GM21367 (cell line): ENCODE measurements around the gene CNGA1.

ENCODE experiments used
- ATAC-seq: cut with Tn5 transposase; IDR thresholded peaks from one replicate; pipeline ENCODE4 v1.9.1; 2021; ENCODE audit not compliant: unreplicated experiment

The CNGA1 gene

DNA sequence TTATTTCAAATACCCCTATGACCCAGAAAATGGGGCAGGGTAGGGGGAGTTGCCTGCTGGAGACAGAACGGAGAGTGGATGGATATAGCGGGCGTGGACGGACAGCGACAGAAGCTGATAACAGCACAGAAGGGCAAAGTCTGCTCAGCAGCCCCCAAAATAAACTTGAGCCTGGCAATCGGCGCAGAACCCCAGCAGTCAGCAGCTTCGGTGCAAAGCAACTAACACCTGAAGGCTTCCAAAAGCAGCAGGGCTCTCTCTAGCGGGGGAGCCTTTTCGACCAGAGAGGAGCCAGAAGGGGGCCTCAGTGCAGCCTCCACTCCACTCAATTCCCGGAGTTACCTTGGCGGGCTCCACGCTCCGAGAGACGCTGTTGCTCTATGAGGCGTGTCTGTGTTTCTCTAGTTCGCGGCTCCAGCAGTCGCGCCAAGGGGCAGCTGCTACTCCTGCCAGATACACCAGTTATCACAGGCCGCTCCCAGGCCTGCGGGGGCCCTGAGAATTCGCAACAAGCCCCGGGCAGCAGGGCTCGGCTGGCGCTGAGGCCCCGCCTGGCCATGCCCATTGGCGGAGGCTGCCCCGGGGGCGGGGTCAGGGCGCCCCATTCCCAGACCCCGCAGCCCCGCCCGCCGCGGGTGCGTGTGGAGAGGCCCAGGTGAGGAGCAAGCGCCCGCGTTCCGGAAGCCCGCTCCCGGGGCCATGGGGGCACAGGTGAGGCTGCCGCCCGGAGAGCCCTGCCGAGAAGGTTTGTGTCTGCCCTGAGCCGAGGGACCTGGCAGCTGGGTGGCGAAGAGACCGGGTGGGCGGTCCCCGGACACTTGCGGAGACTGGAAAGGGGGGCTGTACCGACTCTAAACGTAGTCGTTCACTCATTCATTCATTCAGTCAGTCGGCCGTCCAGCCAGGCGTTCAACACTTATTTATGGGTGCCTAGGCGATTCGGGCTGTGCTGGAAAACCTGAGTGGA lies at the start of gene CNGA1, which contains the start of gene NIPAL1:
TSS of gene CNGA1 (minus strand) at position 541 of the 967 bp plus-strand sequence. CDS start 63,992 bp downstream, outside the sequence.
TSS of gene NIPAL1 (plus strand) at position 632 of the 967 bp plus-strand sequence. CDS start at position 700, 68 bp downstream.
- peak; percentile 90 for ATAC-seq

GRCh38 chr4:48065587-48066052 lies 49.1 kb upstream of the CNGA1 start:
- ATAC-seq = peak; percentile 69

GRCh38 chr4:48064349-48064748 lies 47.9 kb upstream of the CNGA1 start:
- no peak for ATAC-seq

- ATAC-seq = no peak
Observed at GRCh38 chr4:48058617-48059530, 42.4 kb upstream of the CNGA1 start.

DNA sequence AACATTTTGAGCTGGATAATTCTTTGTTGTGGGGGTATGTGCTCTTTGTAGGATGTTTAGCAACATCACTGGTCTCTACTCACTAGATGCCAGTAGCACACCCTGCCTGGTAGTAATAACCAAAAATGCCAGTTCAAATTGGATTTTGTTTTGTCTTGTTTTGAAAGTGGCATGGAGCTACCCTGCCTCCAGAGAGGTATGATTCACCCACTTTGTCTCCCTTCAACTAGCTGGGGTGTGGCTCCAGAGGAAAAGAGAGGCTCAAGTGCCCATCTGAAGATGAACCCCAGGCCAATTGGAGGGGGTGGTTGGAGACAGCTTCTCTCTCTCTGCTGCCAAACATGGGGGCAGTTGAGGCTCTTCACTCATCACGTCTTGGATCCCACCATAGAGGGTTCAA lies 34.6 kb upstream of the CNGA1 start:
- ATAC-seq = no peak

DNA sequence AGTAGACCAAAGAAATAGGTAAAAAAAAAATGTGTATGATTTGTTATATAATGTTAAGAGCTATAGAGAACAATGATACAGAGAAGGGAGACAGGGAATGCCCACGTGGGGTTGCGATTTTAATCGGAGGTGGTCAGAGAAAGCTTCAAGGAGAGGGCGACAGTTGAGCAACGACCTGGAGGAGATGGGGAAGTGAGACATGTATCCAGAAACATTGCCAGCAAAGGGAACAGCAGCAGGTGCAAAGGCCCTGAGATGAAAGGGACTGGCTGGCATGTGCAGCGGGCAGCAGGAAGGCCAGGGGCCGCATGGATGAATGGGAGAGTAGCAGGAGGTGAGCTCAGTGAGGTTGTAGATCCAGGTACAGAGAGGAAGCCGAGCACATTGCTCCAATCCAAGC lies 33.0 kb upstream of the CNGA1 start:
- no peak for ATAC-seq

- peak; percentile 5 for ATAC-seq
Observed at GRCh38 chr4:48047896-48048295, 31.4 kb upstream of the CNGA1 start.

DNA sequence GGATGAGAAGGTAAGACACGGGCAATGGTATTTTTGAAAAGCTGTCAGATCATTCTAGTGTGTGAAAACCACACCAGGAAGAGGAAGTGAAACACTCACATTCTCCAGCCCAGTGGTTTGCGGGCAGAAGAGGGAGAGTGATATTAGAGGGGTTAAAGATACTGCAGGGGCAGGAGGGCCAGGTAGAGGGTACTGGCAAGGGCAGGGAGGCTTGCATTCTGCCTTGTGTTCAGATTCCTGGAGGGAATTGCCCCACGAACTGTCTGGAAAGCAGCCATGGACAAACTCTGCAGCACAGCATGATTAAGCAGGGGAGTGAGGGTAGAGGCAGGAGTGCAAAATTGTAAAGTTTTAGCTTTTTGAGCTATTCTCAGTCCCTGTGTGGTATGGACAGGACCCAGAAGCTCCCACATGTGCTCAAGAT lies 31.0 kb upstream of the CNGA1 start:
- ATAC-seq = peak; percentile 95

DNA sequence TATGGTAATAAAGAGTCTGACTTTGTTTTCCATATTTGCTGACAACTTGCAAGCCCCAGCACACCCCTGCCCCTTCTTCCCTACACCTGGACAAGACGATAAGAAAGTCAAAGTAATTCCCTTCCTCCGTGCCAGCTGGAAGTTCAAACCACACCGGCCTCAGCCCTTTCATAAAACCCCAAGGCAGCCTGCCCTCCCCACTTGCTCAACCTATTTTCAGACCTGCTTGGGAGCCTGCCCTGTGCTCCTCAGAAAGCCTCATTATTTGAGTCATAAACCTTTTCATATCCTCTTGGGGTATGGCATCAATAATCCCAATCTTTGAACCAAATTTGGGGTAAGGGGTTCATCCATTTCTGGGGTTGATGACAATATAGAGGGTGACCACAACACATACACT lies 29.6 kb upstream of the CNGA1 start:
- ATAC-seq = no peak

DNA sequence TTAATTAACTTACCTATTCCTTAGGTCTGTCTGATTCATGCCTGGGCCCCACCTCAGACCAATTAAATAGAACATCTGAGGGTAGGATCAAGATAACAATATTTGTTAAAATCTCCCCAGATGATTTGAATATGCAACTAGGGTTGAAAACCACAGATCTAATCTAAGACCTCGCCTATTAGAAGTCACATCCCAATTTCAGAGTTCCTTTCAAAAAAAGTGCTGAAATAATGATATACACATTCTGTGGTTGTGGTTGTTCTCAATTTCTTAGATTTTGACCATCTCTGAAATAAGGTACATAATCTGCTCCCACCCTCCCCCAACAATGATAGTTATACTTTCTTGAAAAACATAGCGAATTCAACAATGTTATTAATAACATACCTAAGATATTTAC lies 27.8 kb upstream of the CNGA1 start:
- no peak for ATAC-seq

DNA sequence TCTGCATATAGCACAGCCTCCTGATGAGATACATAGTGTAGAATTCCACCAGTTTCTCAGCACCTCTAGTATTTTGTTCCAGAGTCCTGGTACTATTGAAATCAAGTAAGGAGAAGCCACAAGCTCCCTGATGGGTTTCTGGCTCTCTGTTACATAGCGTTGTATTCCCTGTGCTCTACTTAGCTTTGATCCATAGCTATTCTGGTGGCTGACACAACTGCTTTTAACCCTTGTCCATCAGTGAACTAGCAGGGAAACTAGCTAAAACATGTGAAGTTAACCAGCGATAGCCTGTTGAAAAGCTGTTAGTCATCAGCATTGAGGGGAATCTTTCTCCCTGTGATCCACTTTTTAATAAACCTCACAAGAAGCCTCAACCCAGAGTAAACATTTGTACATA lies 27.0 kb upstream of the CNGA1 start:
- ATAC-seq = no peak

DNA sequence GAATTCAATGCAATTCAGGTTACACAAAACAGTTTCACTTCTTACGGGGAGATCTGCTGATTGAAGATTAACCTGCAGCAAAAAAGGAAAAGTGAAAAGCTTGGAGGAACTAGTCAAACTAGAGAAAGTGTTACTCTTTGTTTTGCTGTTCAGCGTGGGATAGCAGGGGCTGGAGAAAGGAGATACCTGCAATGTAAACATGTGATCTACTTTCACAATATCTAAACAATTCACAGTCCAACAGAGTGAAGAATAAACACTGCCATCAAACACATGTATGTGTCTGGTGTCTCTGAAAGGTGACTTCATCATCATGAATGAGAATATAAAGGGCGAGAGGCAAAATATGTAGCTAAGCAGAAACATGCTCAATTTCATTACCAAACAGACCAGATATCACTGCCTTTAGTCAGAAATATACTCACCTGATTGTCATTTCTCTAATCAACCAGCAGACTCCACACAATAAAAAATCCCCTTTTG lies 26.5 kb upstream of the CNGA1 start:
- ATAC-seq = no peak

- ATAC-seq = no peak
Observed at GRCh38 chr4:48041535-48042137, 25.2 kb upstream of the CNGA1 start.

DNA sequence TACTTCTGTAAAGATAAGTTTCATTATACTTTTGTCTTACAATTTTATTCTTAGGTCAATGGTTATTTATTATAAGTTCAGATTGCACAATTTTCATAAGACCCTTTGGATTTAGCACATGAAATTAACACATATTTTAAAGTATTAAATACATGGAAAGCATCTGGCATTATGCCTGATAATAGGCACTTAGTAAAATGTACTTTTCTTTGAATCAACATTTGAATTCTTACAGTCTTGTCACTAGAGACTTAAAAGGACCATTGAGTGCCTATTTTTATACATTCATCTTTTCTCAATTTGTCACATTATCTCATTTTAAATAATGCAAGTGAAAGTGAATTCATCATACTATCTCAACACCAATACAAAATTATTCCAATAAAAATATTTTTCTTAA lies 23.1 kb upstream of the CNGA1 start:
- no peak for ATAC-seq

GRCh38 chr4:48038666-48039065 lies 22.2 kb upstream of the CNGA1 start:
- no peak for ATAC-seq

GRCh38 chr4:48037117-48037462 lies 20.6 kb upstream of the CNGA1 start:
- no peak for ATAC-seq

- ATAC-seq = no peak
Observed at GRCh38 chr4:48035952-48036351, 19.5 kb upstream of the CNGA1 start.

- no peak for ATAC-seq
Observed at GRCh38 chr4:48033825-48034413, 17.4 kb upstream of the CNGA1 start.

- no peak for ATAC-seq
Observed at GRCh38 chr4:48033412-48033811, 16.9 kb upstream of the CNGA1 start.

GRCh38 chr4:48032721-48033120 lies 16.2 kb upstream of the CNGA1 start:
- no peak for ATAC-seq
